NB4 (cell line): ENCODE data around the gene KRT28.

Experiments used
- MYC ChIP-seq: IDR thresholded peaks from 2 replicates; pipeline ENCODE4 v1.6.1; 2011; ENCODE audit warnings: low read depth, low read length
- POLR2A ChIP-seq: IDR thresholded peaks from 2 replicates; pipeline ENCODE4 v1.6.1; 2011; ENCODE audit warnings: mild to moderate bottlenecking; ENCODE audit not compliant: insufficient read length; ENCODE audit errors: extremely low read depth
- TF ChIP-seq, protein P1 (sequence below): IDR thresholded peaks from one replicate; pipeline ENCODE4 v1.5.1; 2012; ENCODE audit warnings: low read depth, low read length
- TF ChIP-seq, protein P2 (sequence below): IDR thresholded peaks from 2 replicates; pipeline ENCODE4 v1.6.1; 2011; ENCODE audit warnings: low read depth, low read length

DNA sequence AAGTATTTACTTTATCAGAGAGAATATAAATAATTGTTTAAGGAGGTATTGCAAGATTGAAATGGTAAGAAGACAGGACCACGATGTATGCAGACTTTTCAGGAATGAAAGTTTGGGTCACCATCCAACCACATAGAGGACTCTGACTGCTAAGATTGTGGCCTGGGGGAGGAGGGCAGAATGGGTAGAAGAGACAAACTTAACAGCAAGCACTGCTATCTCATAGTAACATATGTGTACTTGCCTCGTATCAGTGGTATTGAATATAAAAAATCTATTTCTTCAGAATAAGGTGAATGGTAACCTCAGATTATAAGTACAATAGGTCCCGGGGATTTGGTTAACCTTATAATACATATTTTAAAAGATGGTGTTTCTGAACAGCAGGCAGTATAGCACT is 16.8 kb upstream of the KRT28 start:
- TF ChIP-seq, protein P1, sequence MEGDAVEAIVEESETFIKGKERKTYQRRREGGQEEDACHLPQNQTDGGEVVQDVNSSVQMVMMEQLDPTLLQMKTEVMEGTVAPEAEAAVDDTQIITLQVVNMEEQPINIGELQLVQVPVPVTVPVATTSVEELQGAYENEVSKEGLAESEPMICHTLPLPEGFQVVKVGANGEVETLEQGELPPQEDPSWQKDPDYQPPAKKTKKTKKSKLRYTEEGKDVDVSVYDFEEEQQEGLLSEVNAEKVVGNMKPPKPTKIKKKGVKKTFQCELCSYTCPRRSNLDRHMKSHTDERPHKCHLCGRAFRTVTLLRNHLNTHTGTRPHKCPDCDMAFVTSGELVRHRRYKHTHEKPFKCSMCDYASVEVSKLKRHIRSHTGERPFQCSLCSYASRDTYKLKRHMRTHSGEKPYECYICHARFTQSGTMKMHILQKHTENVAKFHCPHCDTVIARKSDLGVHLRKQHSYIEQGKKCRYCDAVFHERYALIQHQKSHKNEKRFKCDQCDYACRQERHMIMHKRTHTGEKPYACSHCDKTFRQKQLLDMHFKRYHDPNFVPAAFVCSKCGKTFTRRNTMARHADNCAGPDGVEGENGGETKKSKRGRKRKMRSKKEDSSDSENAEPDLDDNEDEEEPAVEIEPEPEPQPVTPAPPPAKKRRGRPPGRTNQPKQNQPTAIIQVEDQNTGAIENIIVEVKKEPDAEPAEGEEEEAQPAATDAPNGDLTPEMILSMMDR = no peak
- TF ChIP-seq POLR2A = no peak
- TF ChIP-seq, protein P2, sequence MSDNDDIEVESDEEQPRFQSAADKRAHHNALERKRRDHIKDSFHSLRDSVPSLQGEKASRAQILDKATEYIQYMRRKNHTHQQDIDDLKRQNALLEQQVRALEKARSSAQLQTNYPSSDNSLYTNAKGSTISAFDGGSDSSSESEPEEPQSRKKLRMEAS = no peak
- TF ChIP-seq MYC = no peak
